ENCODE data around the gene PFN4. TPM values are rescaled to one million over a fixed set of nuclear protein-coding genes. Genes with fewer than 3 reads are reported as not detected.

The PFN4 gene
- total RNA-seq, 4 donors from 2014 or later: not detected

- Histone ChIP-seq H3K27ac (peak overlapping the region; percentile 84 to 90 (median 87)), H3K27me3 (no peaks in the 10 kb centered on the region), H3K9me3 (no peaks in the 10 kb centered on the region), H3K4me3 (peak overlapping the region in 2 of 4 donors; percentile 87 to 92), H3K36me3 (peaks cover 0 to 23% of the 10 kb centered on the region in 2 donors), H3K4me1 (peaks cover 21 to 22% of the 10 kb centered on the region in 2 donors)
- TF ChIP-seq POLR2A (IDR thresholded peaks at IDR 0.05): no peak
- TF ChIP-seq, protein P1, sequence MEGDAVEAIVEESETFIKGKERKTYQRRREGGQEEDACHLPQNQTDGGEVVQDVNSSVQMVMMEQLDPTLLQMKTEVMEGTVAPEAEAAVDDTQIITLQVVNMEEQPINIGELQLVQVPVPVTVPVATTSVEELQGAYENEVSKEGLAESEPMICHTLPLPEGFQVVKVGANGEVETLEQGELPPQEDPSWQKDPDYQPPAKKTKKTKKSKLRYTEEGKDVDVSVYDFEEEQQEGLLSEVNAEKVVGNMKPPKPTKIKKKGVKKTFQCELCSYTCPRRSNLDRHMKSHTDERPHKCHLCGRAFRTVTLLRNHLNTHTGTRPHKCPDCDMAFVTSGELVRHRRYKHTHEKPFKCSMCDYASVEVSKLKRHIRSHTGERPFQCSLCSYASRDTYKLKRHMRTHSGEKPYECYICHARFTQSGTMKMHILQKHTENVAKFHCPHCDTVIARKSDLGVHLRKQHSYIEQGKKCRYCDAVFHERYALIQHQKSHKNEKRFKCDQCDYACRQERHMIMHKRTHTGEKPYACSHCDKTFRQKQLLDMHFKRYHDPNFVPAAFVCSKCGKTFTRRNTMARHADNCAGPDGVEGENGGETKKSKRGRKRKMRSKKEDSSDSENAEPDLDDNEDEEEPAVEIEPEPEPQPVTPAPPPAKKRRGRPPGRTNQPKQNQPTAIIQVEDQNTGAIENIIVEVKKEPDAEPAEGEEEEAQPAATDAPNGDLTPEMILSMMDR (IDR thresholded peaks at IDR 0.05 in 4 of 5, conservative IDR thresholded peaks at IDR 0.05 in 1 of 5): no peak
- in situ Hi-C loops (cut with MboI; ENCODE audit: low sequenced_read_pairs in 4 of 4): loop anchor here in 2 of 4 donors (5.0 to 25.0 kb wide), 3 partner anchors 143 to 241 kb away; partner anchors contain the start of gene ATAD2B (in 1 of the 2)
- no peak for ATAC-seq
- intact Hi-C loops (cut with DNase I; ENCODE audit: low total_unique reads): loop anchor here (2.0 kb wide), 2 partner anchors 45 to 151 kb away; partner anchors contain the start of genes ATAD2B, FAM228B and PFN4
- no peak for DNase-seq
These were observed 45.3 kb downstream of the PFN4 start for GRCh38 chr2:24077879-24078278.

GRCh38 chr2:24077535-24077877 lies 45.6 kb downstream of the PFN4 start:
- Histone ChIP-seq H3K4me1 (peaks cover 21 to 22% of the 10 kb centered on the region in 2 donors), H3K27ac (peak overlapping the region; percentile 84 to 90 (median 87)), H3K4me3 (peak overlapping the region; percentile 80 to 92 (median 84)), H3K27me3 (no peaks in the 10 kb centered on the region), H3K9me3 (no peaks in the 10 kb centered on the region), H3K36me3 (peaks cover 0 to 20% of the 10 kb centered on the region in 2 donors)
- no peak for ATAC-seq
- intact Hi-C loops (cut with DNase I; ENCODE audit: low total_unique reads): loop anchor here (2.0 kb wide), 2 partner anchors 45 to 151 kb away; partner anchors contain the start of genes ATAD2B, FAM228B and PFN4
- TF ChIP-seq, protein P1 (IDR thresholded peaks at IDR 0.05 in 4 of 5, conservative IDR thresholded peaks at IDR 0.05 in 1 of 5): no peak
- no peak for TF ChIP-seq POLR2A (IDR thresholded peaks at IDR 0.05)
- in situ Hi-C loops (cut with MboI; ENCODE audit: low sequenced_read_pairs in 4 of 4): loop anchor here in 2 of 4 donors (5.0 to 25.0 kb wide), 3 partner anchors 143 to 240 kb away; partner anchors contain the start of gene ATAD2B (in 1 of the 2)
- DNase-seq: no peak

GRCh38 chr2:24076849-24077534 lies 46.1 kb downstream of the PFN4 start:
- ATAC-seq: peak; percentile 1 to 8
- in situ Hi-C loops (cut with MboI; ENCODE audit: low sequenced_read_pairs in 4 of 4) (loop anchor here in 2 of 4 donors (5.0 to 25.0 kb wide), 3 partner anchors 142 to 240 kb away; partner anchors contain the start of gene ATAD2B (in 1 of the 2)), intact Hi-C loops (cut with DNase I; ENCODE audit: low total_unique reads) (loop anchor here (1.0 to 2.0 kb wide), 4 partner anchors 30 to 150 kb away; partner anchors contain the start of genes ATAD2B, FAM228B, PFN4 and UBXN2A)
- Histone ChIP-seq H3K27me3 (no peaks in the 10 kb centered on the region), H3K4me1 (peaks cover 21 to 22% of the 10 kb centered on the region in 2 donors), H3K9me3 (no peaks in the 10 kb centered on the region), H3K27ac (peak overlapping the region; percentile 84 to 90 (median 87)), H3K4me3 (peak overlapping the region; percentile 80 to 92 (median 84)), H3K36me3 (peaks cover 0 to 15% of the 10 kb centered on the region in 2 donors)
- no peak for DNase-seq
- TF ChIP-seq POLR2A (IDR thresholded peaks at IDR 0.05): no peak
- TF ChIP-seq, protein P1 (IDR thresholded peaks at IDR 0.05 in 4 of 5, conservative IDR thresholded peaks at IDR 0.05 in 1 of 5): no peak

DNA sequence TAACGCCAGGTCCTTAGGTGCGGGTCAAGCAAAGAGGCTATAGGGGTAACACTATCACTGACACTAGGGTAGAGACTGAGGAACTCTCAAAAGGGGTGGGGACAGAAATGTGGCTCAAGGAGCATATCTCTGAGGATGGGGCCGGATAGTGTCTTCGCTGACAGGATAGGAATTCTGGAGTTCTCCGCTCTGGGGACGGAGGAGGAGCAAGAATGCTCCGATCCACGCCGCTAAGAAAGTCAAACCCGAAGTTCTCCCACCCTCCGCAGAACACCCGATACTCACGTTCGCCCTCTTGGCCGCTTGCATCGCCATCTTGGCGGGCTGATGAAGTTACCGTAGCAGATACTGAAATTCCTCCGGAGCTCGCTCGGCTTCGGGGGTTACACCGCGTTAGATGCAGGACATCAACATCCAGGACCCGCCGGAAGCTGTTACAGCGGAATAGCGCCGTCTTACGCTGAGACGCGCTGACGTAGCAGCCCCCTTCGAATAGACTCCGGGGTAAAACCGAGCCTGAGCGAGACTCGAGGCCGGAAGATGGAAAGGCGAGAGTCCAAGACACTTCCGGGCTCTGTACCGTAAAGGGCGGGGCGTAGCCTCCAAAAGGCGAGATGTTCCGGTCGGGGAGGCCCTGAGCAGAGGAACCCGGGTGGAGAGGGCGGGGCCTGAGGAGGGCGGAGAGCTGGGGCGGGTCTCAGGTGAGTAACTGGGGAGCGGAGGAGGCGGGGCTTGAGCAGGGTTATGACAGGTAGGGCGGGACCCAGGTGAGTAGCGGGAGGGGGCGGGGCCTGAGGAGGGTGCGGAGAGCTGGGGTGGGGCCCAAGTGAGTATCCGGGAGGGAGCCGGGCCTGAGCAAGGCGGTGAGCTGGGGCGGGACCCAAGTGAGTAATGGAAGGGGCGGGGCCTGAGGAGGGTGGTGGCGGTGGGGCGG lies 47.0 kb downstream of the PFN4 start, which contains the start of gene SF3B6:
Gene SF3B6, minus strand, starts transcription at position 412 of the 934 bp plus-strand sequence. Its CDS starts 97 bp downstream, at position 315.
- ATAC-seq: peak; percentile 96 to 97
- peak; percentile 96 to 98 for DNase-seq
- peak within 1 kb of the TSS; percentile 80 to 92 (median 84) for H3K4me3 ChIP-seq
- in situ Hi-C loops (cut with MboI; ENCODE audit: low sequenced_read_pairs in 4 of 4): loop anchor here in 2 of 4 donors (5.0 to 25.0 kb wide), 3 partner anchors 141 to 239 kb away; partner anchors contain the start of gene ATAD2B (in 1 of the 2)
- H3K27ac ChIP-seq: peak within 1 kb of the TSS; percentile 84 to 90 (median 87)
- H3K27me3 ChIP-seq: no peaks in the 10 kb centered on the region
- intact Hi-C loops (cut with DNase I; ENCODE audit: low total_unique reads): loop anchor here (1.0 to 2.0 kb wide), 4 partner anchors 29 to 149 kb away; partner anchors contain the start of genes ATAD2B, FAM228B, PFN4 and UBXN2A
- H3K9me3 ChIP-seq: no peaks in the 10 kb centered on the region
- H3K36me3 ChIP-seq: peaks cover 0 to 12% of the 10 kb centered on the region in 2 donors
- TF ChIP-seq, protein P1 (IDR thresholded peaks at IDR 0.05 in 4 of 5, conservative IDR thresholded peaks at IDR 0.05 in 1 of 5): no peak
- peak; percentile 51 to 58 for TF ChIP-seq POLR2A (IDR thresholded peaks at IDR 0.05)
- H3K4me1 ChIP-seq: peaks cover 21 to 22% of the 10 kb centered on the region in 2 donors
